Lung (tissue), 12 donors: ENCODE results near the gene LAMA1. TPM values are rescaled to one million over a fixed set of nuclear protein-coding genes. Genes with fewer than 3 reads are reported as not detected.

Experiments
- ATAC-seq: fragments of 200-7000 bp; cut with Tn5 transposase; one replicate; pipeline ENCODE4 v1.9.1; 2020; ENCODE audit warnings: moderate number of reproducible peaks; ENCODE audit not compliant: insufficient read depth, low FRiP score
- DNase-seq, 3 donors: peaks; one replicate each; pipeline ENCODE4 v3.0.0-alpha.2; 2013 to 2017
- H3K27ac ChIP-seq, 2 donors: one replicate each; pipeline ENCODE4 v1.5.1; 2013; ENCODE audit warnings: mild to moderate bottlenecking in 2 of 2, moderate library complexity in 2 of 2, control low read depth in 1 of 2, inconsistent platforms in 1 of 2, low read depth in 1 of 2, low read length in 1 of 2
- H3K27me3 ChIP-seq, 3 donors: one replicate each; pipeline ENCODE4 v1.5.1; 2013; ENCODE audit warnings: low read length in 2 of 3; ENCODE audit not compliant: control insufficient read depth in 3 of 3, insufficient read depth in 3 of 3
- H3K36me3 ChIP-seq, 4 donors: one replicate each; pipeline ENCODE4 v1.5.1; 2013; ENCODE audit warnings: low read length in 4 of 4, mild to moderate bottlenecking in 1 of 4, moderate library complexity in 1 of 4; ENCODE audit not compliant: control insufficient read depth in 4 of 4, insufficient read depth in 4 of 4
- H3K4me1 ChIP-seq, 5 donors: one replicate each; pipeline ENCODE4 v1.5.1; 2013; ENCODE audit warnings: low read length in 5 of 5, mild to moderate bottlenecking in 2 of 5, moderate library complexity in 1 of 5; ENCODE audit not compliant: control insufficient read depth in 5 of 5, insufficient read depth in 5 of 5
- H3K4me3 ChIP-seq: one replicate; pipeline ENCODE4 v1.5.1; 2013; ENCODE audit warnings: mild to moderate bottlenecking, control low read depth, moderate library complexity
- H3K9ac ChIP-seq, 2 donors: one replicate each; pipeline ENCODE4 v1.5.1; 2013; ENCODE audit warnings: low read length in 2 of 2, control low read depth in 1 of 2; ENCODE audit not compliant: insufficient read depth in 1 of 2
- H3K9me3 ChIP-seq, 4 donors: one replicate each; pipeline ENCODE4 v1.5.1; 2013; ENCODE audit warnings: low read length in 3 of 4, mild to moderate bottlenecking in 1 of 4, moderate library complexity in 1 of 4; ENCODE audit not compliant: control insufficient read depth in 4 of 4, insufficient read depth in 3 of 4
- CTCF ChIP-seq: IDR thresholded peaks from 2 replicates; pipeline ENCODE4 v1.5.1; 2012; ENCODE audit warnings: mild to moderate bottlenecking; ENCODE audit errors: control extremely low read depth, extremely low read depth
- WGBS, 2 donors: extraction: QIAGEN DNeasy Blood & Tissue Kit; methylation state at CpG; one replicate each; pipeline ENCODE4 v1.1.7; 2013; 5-methylcytosine and 5-hydroxymethylcytosine counted together
- polyA plus RNA-seq, 2 donors: library from polyadenylated mRNA; stranded (reverse); fragments of 200-250 nt; gene quantifications; one replicate each; pipeline ENCODE4 v1.2.1, GENCODE V29; 2013
- total RNA-seq, 2 donors: library from RNA; depleted of rRNA in 1 of 2; stranded (reverse); fragments of >200 nt in 1 of 2; gene quantifications; one replicate each; pipeline ENCODE4 v1.2.1, GENCODE V29; 2014 to 2021
- donor health status: control.
- donor health status: control.
- donor health status: Bipolar disorder and iron deficiency.
- donor health status: healthy.
- donor health status: DM: yes; HTN: yes; CAD: no.

Gene LAMA1
- total and polyA plus RNA-seq, 4 donors = 0.66 to 2.8 (median 1.7) TPM

GRCh38 chr18:7084080-7085065, 33.2 kb downstream of the LAMA1 start:
- ATAC-seq (no peak), DNase-seq (peak in 2 of 3 donors; percentile 54 to 63)
- Histone ChIP-seq H3K4me3 (no peak overlapping the region), H3K9me3 (peaks cover 0 to 1% (median 0%) of the 10 kb centered on the region in 4 donors), H3K27ac (no peak overlapping the region), H3K27me3 (no peaks in the 10 kb centered on the region), H3K4me1 (peaks cover 0 to 11% (median 0%) of the 10 kb centered on the region in 5 donors), H3K36me3 (no peaks in the 10 kb centered on the region), H3K9ac (no peak overlapping the region)
- TF ChIP-seq CTCF = no peak
- 50 to 62% methylated on average over 6 of the region's 6 CpGs for WGBS, 2 donors

GRCh38 chr18:7082671-7083070, 34.9 kb downstream of the LAMA1 start:
- 81 to 92% methylated on average over 2 of the region's 2 CpGs for WGBS, 2 donors

GRCh38 chr18:7079231-7079630, 38.4 kb downstream of the LAMA1 start:
- Histone ChIP-seq H3K36me3 (no peaks in the 10 kb centered on the region), H3K4me1 (peaks cover 0 to 2% (median 0%) of the 10 kb centered on the region in 5 donors), H3K4me3 (no peak overlapping the region), H3K27me3 (no peaks in the 10 kb centered on the region), H3K9me3 (no peaks in the 10 kb centered on the region), H3K9ac (no peak overlapping the region), H3K27ac (no peak overlapping the region)
- WGBS, 2 donors = 85 to 86% methylated on average over 1 of the region's 1 CpG
- ATAC-seq = no peak
- no peak for DNase-seq
- no peak for TF ChIP-seq CTCF

More at GRCh38 chr18:7082671-7083070, 34.9 kb downstream of the LAMA1 start:
- Histone ChIP-seq H3K27ac (no peak overlapping the region), H3K36me3 (no peaks in the 10 kb centered on the region), H3K9me3 (no peaks in the 10 kb centered on the region), H3K4me3 (no peak overlapping the region), H3K9ac (no peak overlapping the region), H3K4me1 (peaks cover 0 to 11% (median 0%) of the 10 kb centered on the region in 5 donors), H3K27me3 (no peaks in the 10 kb centered on the region)
- TF ChIP-seq CTCF = no peak
- DNase-seq (no peak), ATAC-seq (no peak)
